Activated CD8-positive, alpha-beta memory T cell treated with anti-CD3 and anti-CD28 coated beads, Interleukin-2, amount 50 U/mL, for 24 hours (primary cell): Measurements from ENCODE around the gene CTAG1B.
"Not testable (repeated sequence)": the region's sequence is repeated elsewhere in the genome, so short reads cannot be mapped to it uniquely, and the experiment has no call there.

Source experiments
- DNase-seq: peaks from one replicate; pipeline ENCODE4 v3.0.0-alpha.2; 2020; ENCODE audit errors: extremely low read depth

Gene CTAG1B

GRCh38 chrX:154584585-154585183 is 34.4 kb downstream of the CTAG1B start, which contains the start of gene CTAG1A:
TSS of gene CTAG1A (plus strand) at chrX:154585133. CDS start at chrX:154585207, 74 bp downstream.
- DNase-seq: not testable (repeated sequence)

DNA sequence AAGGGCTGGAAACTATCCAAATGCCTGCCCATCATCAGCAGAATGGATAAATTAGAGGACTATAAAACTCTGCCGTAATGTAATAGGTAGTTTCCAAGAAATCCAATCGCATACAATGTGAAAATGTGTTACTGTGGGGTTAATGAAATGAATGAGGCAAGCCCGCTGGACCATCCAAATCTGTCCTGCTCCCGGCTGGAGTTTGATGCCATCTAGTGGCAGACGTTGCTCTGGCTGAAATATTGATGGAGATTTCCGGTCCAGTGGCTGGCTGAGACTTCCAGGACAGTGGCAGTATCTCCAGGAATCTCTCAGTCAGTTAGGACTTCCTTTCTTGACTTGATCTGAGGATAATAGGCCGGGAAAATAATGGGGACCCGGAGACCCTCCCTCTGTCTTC is 36.1 kb downstream of the CTAG1B start:
- DNase-seq: not testable (repeated sequence)

DNA sequence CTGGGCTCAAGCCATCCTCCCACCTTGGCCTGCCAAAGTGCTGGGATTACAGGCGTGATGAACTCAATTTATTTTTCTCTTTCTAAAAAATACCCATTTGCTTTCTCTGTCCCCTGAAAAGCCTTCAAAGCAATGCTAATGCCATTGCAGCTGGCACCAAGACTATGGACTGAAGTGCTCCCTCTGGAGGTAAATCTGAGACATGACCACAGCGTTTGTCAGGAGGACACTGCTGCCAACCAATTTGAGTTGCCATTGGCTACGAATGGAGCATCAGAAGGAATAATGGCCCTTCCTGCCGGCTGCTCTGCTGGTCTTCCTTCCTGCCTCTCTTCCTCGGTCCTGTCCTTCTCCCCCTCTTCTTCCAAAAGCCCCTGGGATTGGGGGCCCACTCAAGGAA is 44.0 kb downstream of the CTAG1B start:
- not testable (repeated sequence) for DNase-seq

GRCh38 chrX:154573061-154573460 is 46.0 kb downstream of the CTAG1B start:
- DNase-seq: not testable (repeated sequence)

GRCh38 chrX:154570361-154570760 is 48.7 kb downstream of the CTAG1B start:
- not testable (repeated sequence) for DNase-seq
